H1 (cell line): ENCODE results near the gene METRNL. TPM values are rescaled to one million over a fixed set of nuclear protein-coding genes. Genes with fewer than 3 reads are reported as not detected.

Source experiments
- CTCF ChIA-PET: fragments of 300-600 bp; sonication (Branson Sonifier 250); formaldehyde crosslinking; loops from one replicate; lab custom pipeline; 2021; ENCODE audit not compliant: partially characterized antibody; lab: Charles Lee
- POLR2A ChIA-PET: fragments of 300-600 bp; sonication (Branson Sonifier 250); formaldehyde crosslinking; loops from one replicate; lab custom pipeline; 2021; ENCODE audit warnings: inconsistent platforms; ENCODE audit not compliant: partially characterized antibody; lab: Charles Lee
- DNase-seq, 2 experiments: peaks; one replicate each; pipeline versions ENCODE4 v3.0.0 to v3.0.0-alpha.2; 2010 to 2022; ENCODE audit warnings: low spot score in 2 of 2, low read depth in 1 of 2, mixed read lengths in 1 of 2
- FAIRE-seq: peaks from 2 replicates; lab custom pipeline; 2011; peaks lifted over from hg19 to GRCh38; lab: Jason Lieb, UNC
- H2AFZ ChIP-seq: 2 replicates; pipeline ENCODE4 v1.8.1; 2012; ENCODE audit warnings: low read length, inconsistent platforms
- H2AK5ac ChIP-seq: 2 replicates; pipeline ENCODE4 v1.6.1; 2013; ENCODE audit warnings: low read depth, low read length
- H2BK120ac ChIP-seq: replicated peaks from 2 replicates; pipeline ENCODE3; 2013; ENCODE audit warnings: low read depth, low read length, inconsistent platforms
- H2BK12ac ChIP-seq: 2 replicates; pipeline ENCODE4 v1.6.1; 2013; ENCODE audit warnings: low read depth, low read length
- H2BK15ac ChIP-seq: 2 replicates; pipeline ENCODE4 v1.6.1; 2013; ENCODE audit warnings: low read length
- H2BK20ac ChIP-seq: 2 replicates; pipeline ENCODE4 v1.6.1; 2013; ENCODE audit warnings: low read length
- H2BK5ac ChIP-seq: 2 replicates; pipeline ENCODE4 v1.6.1; 2013; ENCODE audit warnings: low read depth, low read length
- H3K14ac ChIP-seq: 2 replicates; pipeline ENCODE4 v1.6.1; 2013; ENCODE audit warnings: inconsistent platforms; ENCODE audit not compliant: insufficient read length
- H3K18ac ChIP-seq: 2 replicates; pipeline ENCODE4 v1.6.1; 2013; ENCODE audit warnings: low read length; ENCODE audit errors: extremely low read depth
- H3K23ac ChIP-seq: 2 replicates; pipeline ENCODE4 v1.6.1; 2013; ENCODE audit warnings: inconsistent platforms; ENCODE audit not compliant: insufficient read length
- H3K23me2 ChIP-seq: 2 replicates; pipeline ENCODE4 v1.6.1; 2013; ENCODE audit warnings: low read depth, low read length
- H3K27ac ChIP-seq: 2 replicates; pipeline ENCODE4 v1.6.1; 2011; ENCODE audit warnings: low read depth, low read length, inconsistent platforms
- H3K27me3 ChIP-seq, 4 experiments: replicated peaks in 1 of 4; 1 replicate in 1 of 4; 2 replicates in 3 of 4; pipeline versions ENCODE4 v1.6.1 to v1.8.1; 2011 to 2013; ENCODE audit warnings: low read length in 3 of 4, mild to moderate bottlenecking in 3 of 4, inconsistent platforms in 2 of 4, mixed read lengths in 2 of 4, moderate library complexity in 1 of 4; ENCODE audit not compliant: control insufficient read depth in 3 of 4, insufficient read depth in 3 of 4; ENCODE audit errors: extremely low read depth in 1 of 4
- H3K36me3 ChIP-seq, 4 experiments: 2 replicates each; pipeline versions ENCODE4 v1.6.1 to v1.8.1; 2011 to 2013; ENCODE audit warnings: mild to moderate bottlenecking in 4 of 4, low read length in 3 of 4, moderate library complexity in 2 of 4, control low read depth in 1 of 4, inconsistent platforms in 1 of 4; ENCODE audit not compliant: insufficient read depth in 4 of 4, control insufficient read depth in 2 of 4
- H3K4ac ChIP-seq: replicated peaks from 2 replicates; pipeline ENCODE3; 2013; ENCODE audit warnings: low read length, low read depth, mixed read lengths, inconsistent platforms; ENCODE audit not compliant: insufficient read length
- H3K4me1 ChIP-seq, 4 experiments: replicated peaks in 1 of 4; 1 replicate in 1 of 4; 2 replicates in 3 of 4; pipeline versions ENCODE4 v1.6.1 to v1.8.1; 2011 to 2013; ENCODE audit warnings: low read length in 3 of 4, inconsistent platforms in 2 of 4, mixed read lengths in 1 of 4; ENCODE audit not compliant: insufficient read depth in 4 of 4, control insufficient read depth in 3 of 4
- H3K4me2 ChIP-seq, 2 experiments: 2 replicates each; pipeline versions ENCODE4 v1.6.1 to v1.8.1; 2011 to 2013; ENCODE audit warnings: low read depth in 2 of 2, low read length in 2 of 2, control low read depth in 1 of 2, inconsistent platforms in 1 of 2, mild to moderate bottlenecking in 1 of 2; ENCODE audit not compliant: insufficient read depth in 1 of 2
- H3K4me3 ChIP-seq, 4 experiments: fragments of 200-600, 300-600 bp in 1 of 4; sonication (generic), shearing (Covaris generic), sonication (Bioruptor Twin) in 1 of 4; 2 replicates each; pipeline versions ENCODE4 v1.5.1 to v1.8.1; 2011 to 2016; ENCODE audit warnings: low read length in 4 of 4, low read depth in 3 of 4, control low read depth in 2 of 4, inconsistent platforms in 2 of 4, mild to moderate bottlenecking in 2 of 4, mixed read lengths in 1 of 4, moderate library complexity in 1 of 4; ENCODE audit not compliant: insufficient read depth in 2 of 4; ENCODE audit errors: extremely low read depth in 1 of 4
- H3K56ac ChIP-seq: replicated peaks from 2 replicates; pipeline ENCODE3; 2013; ENCODE audit warnings: low read depth, mild to moderate bottlenecking, mixed read lengths, low read length, inconsistent platforms; ENCODE audit not compliant: insufficient read length
- H3K79me1 ChIP-seq: 2 replicates; pipeline ENCODE4 v1.6.1; 2013; ENCODE audit warnings: low read depth, low read length, control low read depth
- H3K79me2 ChIP-seq, 2 experiments: 2 replicates each; pipeline versions ENCODE4 v1.6.1 to v1.8.1; 2012 to 2013; ENCODE audit warnings: low read length in 2 of 2, mild to moderate bottlenecking in 2 of 2, inconsistent platforms in 1 of 2; ENCODE audit not compliant: insufficient read depth in 2 of 2, control insufficient read depth in 1 of 2
- H3K9ac ChIP-seq, 4 experiments: replicated peaks in 1 of 4; 1 replicate in 1 of 4; 2 replicates in 3 of 4; pipeline versions ENCODE4 v1.6.1 to v1.8.1; 2011 to 2013; ENCODE audit warnings: low read depth in 3 of 4, low read length in 3 of 4, control low read depth in 2 of 4, mild to moderate bottlenecking in 2 of 4, moderate library complexity in 2 of 4, inconsistent platforms in 1 of 4; ENCODE audit errors: extremely low read depth in 1 of 4
- H3K9me3 ChIP-seq, 2 experiments: 2 replicates each; pipeline versions ENCODE4 v1.6.1 to v1.8.1; 2012 to 2013; ENCODE audit warnings: mild to moderate bottlenecking in 2 of 2, moderate library complexity in 2 of 2, control low read depth in 1 of 2, inconsistent platforms in 1 of 2, low read depth in 1 of 2, low read length in 1 of 2, mixed read lengths in 1 of 2; ENCODE audit not compliant: insufficient read depth in 2 of 2
- H4K20me1 ChIP-seq, 2 experiments: replicated peaks in 1 of 2; 2 replicates each; pipeline versions ENCODE3 to v1.8.1; 2011 to 2013; ENCODE audit warnings: inconsistent platforms in 2 of 2, low read length in 2 of 2, mild to moderate bottlenecking in 1 of 2; ENCODE audit not compliant: insufficient read depth in 2 of 2, control insufficient read depth in 1 of 2
- H4K5ac ChIP-seq: 2 replicates; pipeline ENCODE4 v1.6.1; 2013; ENCODE audit warnings: low read length, low read depth, mixed read lengths, inconsistent platforms; ENCODE audit not compliant: insufficient read length
- H4K8ac ChIP-seq: 2 replicates; pipeline ENCODE4 v1.8.0; 2013; ENCODE audit warnings: mild to moderate bottlenecking, moderate library complexity, low read length, inconsistent platforms; ENCODE audit not compliant: insufficient read depth; ENCODE audit errors: extremely low read depth
- H4K91ac ChIP-seq: replicated peaks from 2 replicates; pipeline ENCODE3; 2013; ENCODE audit warnings: low read length, mixed read lengths, inconsistent platforms; ENCODE audit not compliant: insufficient read length
- BRCA1 ChIP-seq: IDR thresholded peaks from 2 replicates; pipeline ENCODE4 v1.6.1; 2012; ENCODE audit warnings: low read depth, low read length, improper control_type of control experiment
- CBX8 ChIP-seq: fragments of 300-800, 300-1000 bp; sonication (generic); IDR thresholded peaks from 2 replicates; pipeline ENCODE4 v1.7.1; 2016; ENCODE audit warnings: low read depth, low read length, borderline replicate concordance
- HDAC6 ChIP-seq: IDR thresholded peaks from one replicate; pipeline ENCODE4 v1.7.1; 2012; ENCODE audit warnings: low read depth, mild to moderate bottlenecking, inconsistent platforms, low read length, moderate library complexity
- POLR2AphosphoS5 ChIP-seq: IDR thresholded peaks from 2 replicates; pipeline ENCODE4 v1.6.1; 2011; ENCODE audit warnings: low read depth, low read length
- RAD21 ChIP-seq, 2 experiments: IDR thresholded peaks in 1 of 2; conservative IDR thresholded peaks in 1 of 2; 2 replicates each; pipeline ENCODE4 v1.6.1; 2011; ENCODE audit warnings: low read depth in 2 of 2, low read length in 2 of 2, improper control_type of control experiment in 1 of 2, inconsistent platforms in 1 of 2, mild to moderate bottlenecking in 1 of 2, moderate library complexity in 1 of 2
- TEAD4 ChIP-seq: IDR thresholded peaks from 2 replicates; pipeline ENCODE4 v1.6.1; 2012; ENCODE audit warnings: low read depth, low read length, inconsistent platforms, mixed read lengths
- WGBS, 2 experiments: shearing (Covaris generic) in 1 of 2; methylation state at CpG; one replicate each; pipeline versions ENCODE4 v1.1.6 to v1.1.7; 2013 to 2015; ENCODE audit warnings: low lambda C conversion rate in 2 of 2, mixed read lengths in 2 of 2, inconsistent platforms in 1 of 2, low coverage in 1 of 2, missing lambda C conversion rate in 1 of 2; ENCODE audit not compliant: insufficient replicate concordance in 2 of 2, insufficient coverage in 1 of 2, insufficient read length in 1 of 2; ENCODE audit errors: extremely low coverage in 1 of 2, missing lambda C conversion rate in 1 of 2; 5-methylcytosine and 5-hydroxymethylcytosine counted together
- polyA plus RNA-seq, 7 experiments: library from polyadenylated mRNA; depleted of rRNA in 3 of 7; stranded (reverse) in 5 of 7; unstranded in 2 of 7; fragments of >200 nt in 5 of 7; fragments of 200-250 nt in 2 of 7; gene quantifications; 1 replicate in 5 of 7; 2 replicates in 1 of 7; 4 replicates in 1 of 7; pipeline versions ENCODE4 v1.2.1 to v1.2.3, GENCODE V29; 2011 to 2013; ENCODE audit warnings: missing spikeins in 2 of 7, mixed read lengths in 2 of 7
- total RNA-seq: library from RNA; stranded (reverse); fragmentation: NEBNext Ultra II Directional; extraction: Animal tissue kit (Norgen Biotek cat#: 25700); gene quantifications from 2 replicates; pipeline ENCODE4 v1.2.1, GENCODE V29; 2021

METRNL gene
- total and polyA plus RNA-seq, 2 of the 8 experiments (the other 6 are each of a cell fraction or from before 2014, with no cell fraction given), result 13.9 to 14.2 TPM

DNA sequence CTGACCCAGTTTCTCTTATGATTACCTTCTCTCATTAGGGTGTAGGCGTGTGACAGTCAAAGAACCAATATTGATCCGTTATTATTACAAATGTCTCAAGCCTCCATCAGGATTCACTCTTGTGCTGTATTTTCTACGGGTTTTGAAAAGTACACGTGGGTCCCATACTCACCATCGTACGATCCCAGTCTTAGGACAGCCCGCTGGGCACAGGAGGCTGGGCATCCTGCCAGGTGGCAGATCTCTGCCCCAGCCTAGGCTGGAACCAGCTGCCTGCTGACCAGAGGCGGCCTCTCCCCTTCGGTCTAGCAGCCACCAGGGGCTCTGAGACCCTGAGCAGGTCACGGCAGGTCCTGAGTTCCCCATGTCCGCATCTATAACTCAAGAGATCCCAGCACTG, 2.0 kb upstream of the METRNL start:
- H2AK5ac ChIP-seq, result no peak overlapping the region
- no peak overlapping the region; a peak in 1 of 4 replicates for H3K4me2 ChIP-seq
- H2BK12ac ChIP-seq, result no peak overlapping the region
- H3K79me2 ChIP-seq, result peaks cover 0 to 8% of the 10 kb centered on the region in 2 experiments; a peak in 2 of 4 replicates
- POLR2A ChIA-PET, result interaction anchor here (1.0 to 1.8 kb wide), 2 partner anchors 12 to 14 kb away, joined by 3 read pairs; no protein-coding TSS in a partner anchor
- peak overlapping the region; percentile 11; the same call in 1 of the 2 replicates for H4K8ac ChIP-seq
- FAIRE-seq, result no peak
- H2BK5ac ChIP-seq, result no peak overlapping the region
- no peak overlapping the region for H3K27ac ChIP-seq
- H3K4ac ChIP-seq, result no peak overlapping the region
- H3K27me3 ChIP-seq, result peaks cover 11 to 42% (median 34%) of the 10 kb centered on the region in 4 experiments
- peaks cover 3 to 13% (median 5%) of the 10 kb centered on the region in 4 experiments; a peak in 6 of 7 replicates for H3K4me1 ChIP-seq
- no peak overlapping the region for H2BK120ac ChIP-seq
- H3K18ac ChIP-seq, result no peak overlapping the region
- 82% methylated on average over 11 of the region's 11 CpGs; no CpG with 5 or more reads in 1 of the 2 experiments for WGBS, 2 experiments
- H2BK20ac ChIP-seq, result no peak overlapping the region
- H3K9ac ChIP-seq, result no peak overlapping the region
- no peak for TF ChIP-seq HDAC6
- TF ChIP-seq POLR2AphosphoS5, result no peak
- no peak for TF ChIP-seq BRCA1
- TF ChIP-seq CBX8, result no peak
- TF ChIP-seq TEAD4, result no peak
- TF ChIP-seq RAD21 (IDR thresholded peaks at IDR 0.05 in 1 of 2, conservative IDR thresholded peaks at IDR 0.05 in 1 of 2; ENCODE audit: low read depth in 2 of 2, low read length in 2 of 2), result no peak
- no peak overlapping the region for H2AFZ ChIP-seq
- H3K23ac ChIP-seq, result no peak overlapping the region
- no peaks in the 10 kb centered on the region for H3K9me3 ChIP-seq
- H3K14ac ChIP-seq, result no peak overlapping the region
- no peak overlapping the region for H4K91ac ChIP-seq
- H4K5ac ChIP-seq, result no peak overlapping the region
- H3K56ac ChIP-seq, result no peak overlapping the region
- H2BK15ac ChIP-seq, result no peak overlapping the region
- H4K20me1 ChIP-seq, result peaks cover 11% of the 10 kb centered on the region in 2 experiments
- peaks cover 5% of the 10 kb centered on the region; the same call in 1 of the 2 replicates for H3K23me2 ChIP-seq
- H3K36me3 ChIP-seq, result no peaks in the 10 kb centered on the region
- H3K79me1 ChIP-seq, result no peaks in the 10 kb centered on the region
- DNase-seq, result no peak
- CTCF ChIA-PET, result interaction anchor here (1.1 to 2.8 kb wide), 8 partner anchors 10 to 297 kb away, joined by 3 to 12 read pairs (median 3); no protein-coding TSS in a partner anchor
- H3K4me3 ChIP-seq, result no peak overlapping the region
